Caki2 (cell line): Measurements from ENCODE around the gene CDC34. TPM values are rescaled to one million over a fixed set of nuclear protein-coding genes. Genes with fewer than 3 reads are reported as not detected.
A peak's percentile ranks its signal among the peaks of the same experiment; 100 is the strongest.
"Not testable (repeated sequence)": the region's sequence is repeated elsewhere in the genome, so short reads cannot be mapped to it uniquely, and the experiment has no call there.

Experiments
- DNase-seq: peaks from one replicate; pipeline ENCODE4 v3.0.0-alpha.2; 2015; ENCODE audit warnings: low read depth
- in situ Hi-C: cut with HindIII; loops from 2 replicates; pipeline ENCODE4 v1.10.0; 2016; ENCODE audit warnings: low sequenced_read_pairs, low pct_unique_long_range_greater_than_20kb, mixed read lengths
- total RNA-seq: library from RNA; depleted of rRNA; stranded (reverse); fragments of >200 nt; shearing (Covaris generic); gene quantifications from 2 replicates; pipeline ENCODE4 v1.2.3, GENCODE V29; 2014; ENCODE audit warnings: low replicate concordance

Gene CDC34
- total RNA-seq, 1 experiment from 2014 or later: 38.4 TPM

DNA sequence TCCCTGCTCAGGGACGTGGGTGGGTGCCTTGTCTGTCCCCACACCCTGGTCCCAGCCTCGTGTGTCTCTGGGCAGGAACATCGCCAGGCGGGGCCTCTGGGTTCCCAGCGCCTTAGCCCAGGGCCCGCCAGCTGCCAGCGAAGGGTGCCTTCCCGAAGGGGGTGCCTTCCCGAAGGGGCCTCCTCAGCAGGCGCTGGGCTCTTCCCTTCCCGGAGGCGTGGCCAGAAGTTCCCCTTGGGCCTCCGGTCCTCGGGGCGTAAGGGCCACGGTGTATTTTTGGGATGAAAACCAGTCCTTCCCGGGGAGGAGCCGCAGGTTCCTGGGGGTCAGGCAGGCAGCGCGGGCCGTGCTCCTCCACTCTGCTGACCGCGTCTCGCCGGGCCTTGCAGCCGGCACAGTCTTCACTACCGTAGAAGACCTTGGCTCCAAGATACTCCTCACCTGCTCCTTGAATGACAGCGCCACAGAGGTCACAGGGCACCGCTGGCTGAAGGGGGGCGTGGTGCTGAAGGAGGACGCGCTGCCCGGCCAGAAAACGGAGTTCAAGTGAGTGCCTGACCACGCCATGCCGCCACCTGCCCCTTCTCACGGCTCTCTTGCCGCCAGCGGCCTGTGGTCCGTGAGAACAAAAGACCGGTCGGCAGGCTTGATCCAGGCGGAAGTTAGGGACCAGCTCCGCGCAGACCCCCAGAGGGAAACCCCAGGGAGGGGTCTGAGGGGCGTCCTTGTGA lies 47.7 kb downstream of the CDC34 start:
- no peak for DNase-seq
- in situ Hi-C loops: no loop called here

DNA sequence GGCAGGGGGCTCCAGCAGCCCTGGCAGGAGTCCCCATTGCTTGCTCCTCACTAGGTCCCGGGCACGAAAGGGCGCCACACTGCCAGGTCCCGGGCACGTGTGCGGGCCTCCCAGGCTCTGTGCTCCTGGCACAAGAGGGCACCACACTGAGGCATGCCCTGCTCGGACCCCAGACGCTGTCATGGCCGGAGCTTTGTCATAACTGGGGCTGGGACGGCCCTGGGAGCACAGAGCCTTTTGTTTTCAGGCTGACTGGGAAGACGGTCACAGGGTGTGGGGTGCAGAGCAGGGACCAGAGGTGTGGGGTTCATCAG lies 48.2 kb downstream of the CDC34 start:
- DNase-seq: no peak
- in situ Hi-C loops: no loop called here

DNA sequence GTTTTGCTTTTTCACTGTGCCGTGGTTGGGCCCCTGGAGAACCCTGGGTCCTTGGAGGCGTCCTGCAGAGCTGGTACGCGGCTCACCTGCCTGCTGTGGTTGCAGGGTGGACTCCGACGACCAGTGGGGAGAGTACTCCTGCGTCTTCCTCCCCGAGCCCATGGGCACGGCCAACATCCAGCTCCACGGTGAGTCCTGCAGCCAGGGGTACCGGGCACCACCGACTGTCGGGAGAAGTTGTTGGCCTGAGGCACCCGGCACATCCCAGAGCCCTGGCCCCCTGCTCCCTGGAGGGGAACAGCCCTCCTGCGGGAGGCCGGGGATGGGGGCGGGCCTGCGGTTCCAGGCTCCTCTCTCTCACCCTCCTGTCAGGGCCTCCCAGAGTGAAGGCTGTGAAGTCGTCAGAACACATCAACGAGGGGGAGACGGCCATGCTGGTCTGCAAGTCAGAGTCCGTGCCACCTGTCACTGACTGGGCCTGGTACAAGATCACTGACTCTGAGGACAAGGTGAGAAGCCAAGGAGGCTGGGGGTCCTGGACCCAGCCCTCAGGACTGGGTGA lies 48.8 kb downstream of the CDC34 start:
- no peak for DNase-seq
- in situ Hi-C loops: no loop called here

GRCh38 chr19:581399-582111 lies 50.0 kb downstream of the CDC34 start:
- no peak for DNase-seq
- in situ Hi-C loops: no loop called here

DNA sequence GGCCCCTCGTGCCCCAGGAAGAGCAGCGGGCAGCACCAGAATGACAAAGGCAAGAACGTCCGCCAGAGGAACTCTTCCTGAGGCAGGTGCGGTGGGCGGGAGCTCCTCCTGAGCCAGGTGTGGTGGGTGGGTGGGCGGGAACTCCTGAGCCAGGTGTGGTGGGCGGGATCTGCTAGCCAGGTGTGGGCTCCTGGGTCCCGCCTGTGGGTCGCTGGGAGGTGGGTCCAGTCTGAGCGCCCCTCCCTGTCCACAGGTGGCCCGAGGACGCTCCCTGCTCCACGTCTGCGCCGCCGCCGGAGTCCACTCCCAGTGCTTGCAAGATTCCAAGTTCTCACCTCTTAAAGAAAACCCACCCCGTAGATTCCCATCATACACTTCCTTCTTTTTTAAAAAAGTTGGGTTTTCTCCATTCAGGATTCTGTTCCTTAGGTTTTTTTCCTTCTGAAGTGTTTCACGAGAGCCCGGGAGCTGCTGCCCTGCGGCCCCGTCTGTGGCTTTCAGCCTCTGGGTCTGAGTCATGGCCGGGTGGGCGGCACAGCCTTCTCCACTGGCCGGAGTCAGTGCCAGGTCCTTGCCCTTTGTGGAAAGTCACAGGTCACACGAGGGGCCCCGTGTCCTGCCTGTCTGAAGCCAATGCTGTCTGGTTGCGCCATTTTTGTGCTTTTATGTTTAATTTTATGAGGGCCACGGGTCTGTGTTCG lies 51.1 kb downstream of the CDC34 start:
- in situ Hi-C loops: no loop called here
- DNase-seq: no peak

GRCh38 chr19:583198-583967 lies 51.8 kb downstream of the CDC34 start:
- in situ Hi-C loops: no loop called here

DNA sequence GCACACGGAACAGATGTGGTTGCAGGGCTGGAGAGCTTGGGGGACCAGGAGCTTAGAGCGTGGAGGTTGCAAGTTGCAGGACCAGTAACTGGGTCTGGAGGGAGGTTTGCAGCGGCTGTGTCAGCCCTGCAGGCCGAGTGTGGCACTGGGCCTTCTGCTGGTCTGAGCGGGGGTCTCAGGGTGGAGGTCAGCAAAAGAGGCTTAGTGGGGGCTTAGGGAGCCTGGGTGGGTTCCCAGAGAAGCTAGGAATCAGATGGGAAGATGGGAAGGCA lies 52.3 kb downstream of the CDC34 start:
- in situ Hi-C loops: no loop called here
- DNase-seq: no peak

More at GRCh38 chr19:583198-583967, 51.8 kb downstream of the CDC34 start:
- no peak for DNase-seq

- no peak for DNase-seq
- in situ Hi-C loops: no loop called here
These were observed 52.9 kb downstream of the CDC34 start for GRCh38 chr19:584240-585001.

GRCh38 chr19:585146-585545 lies 53.6 kb downstream of the CDC34 start:
- DNase-seq, in situ Hi-C loops: not testable (repeated sequence)

DNA sequence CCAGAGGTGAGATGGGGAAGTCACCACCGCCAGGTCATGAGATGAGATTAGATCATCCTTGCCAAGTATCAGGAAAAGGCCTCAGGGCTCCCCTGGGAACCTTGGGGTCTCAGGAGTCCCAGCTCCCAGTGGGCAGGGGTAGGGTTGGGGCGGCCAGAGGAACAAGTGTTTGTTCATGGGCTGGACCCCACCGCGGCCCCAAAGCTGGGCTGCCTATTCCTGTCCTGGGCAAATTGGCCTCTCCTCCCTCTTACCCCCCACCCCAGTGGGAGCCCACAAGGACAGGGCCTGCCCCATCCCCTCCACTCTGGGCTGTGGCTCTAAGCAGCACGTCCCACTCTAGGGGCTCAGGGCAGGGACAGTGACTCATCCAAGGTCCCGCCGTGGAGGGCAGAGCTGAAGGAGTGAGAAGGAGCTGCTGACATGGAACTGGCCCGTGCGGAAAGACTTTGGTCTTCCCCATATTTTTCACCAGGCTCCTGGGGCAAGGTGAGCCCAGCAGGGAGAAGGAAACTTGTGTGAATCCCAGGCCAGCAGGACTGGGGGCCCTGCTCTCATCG lies 54.1 kb downstream of the CDC34 start:
- in situ Hi-C loops: no loop called here
- DNase-seq: no peak

DNA sequence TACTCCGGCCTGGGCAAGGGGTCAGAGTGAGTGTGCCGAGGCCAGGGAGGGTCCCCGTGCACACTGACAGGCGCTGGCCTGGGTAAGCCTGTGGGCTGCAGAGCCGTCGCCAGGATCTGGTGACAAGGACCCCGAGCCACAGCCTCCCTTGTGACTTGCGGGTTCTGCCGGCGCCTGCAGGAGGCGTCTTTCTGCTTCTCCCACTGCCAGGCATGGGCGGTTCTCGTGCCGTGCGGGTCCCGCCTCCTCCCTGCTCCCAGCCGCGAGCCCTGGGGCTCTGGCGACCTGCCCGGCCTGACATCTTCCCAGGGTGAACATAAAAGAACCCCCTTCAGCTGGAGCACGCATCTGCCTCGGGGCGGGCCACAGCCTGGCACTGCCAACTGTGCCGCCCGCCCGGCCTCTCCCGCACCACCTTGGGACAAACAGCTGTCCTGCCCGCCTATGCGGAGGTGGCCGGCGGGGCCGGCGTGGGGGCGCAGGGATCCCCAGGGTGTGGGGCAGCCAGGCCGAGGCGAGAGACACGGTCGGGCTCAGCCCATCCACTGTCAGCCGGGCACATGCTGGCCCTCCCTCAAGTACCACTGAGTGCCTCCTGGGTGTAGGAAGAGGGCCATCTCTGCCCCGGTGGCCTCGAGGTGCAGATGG lies 56.7 kb downstream of the CDC34 start:
- DNase-seq: peak; percentile 75
- in situ Hi-C loops: no loop called here

GRCh38 chr19:588741-589692 lies 57.5 kb downstream of the CDC34 start:
- in situ Hi-C loops: no loop called here
- no peak for DNase-seq

DNA sequence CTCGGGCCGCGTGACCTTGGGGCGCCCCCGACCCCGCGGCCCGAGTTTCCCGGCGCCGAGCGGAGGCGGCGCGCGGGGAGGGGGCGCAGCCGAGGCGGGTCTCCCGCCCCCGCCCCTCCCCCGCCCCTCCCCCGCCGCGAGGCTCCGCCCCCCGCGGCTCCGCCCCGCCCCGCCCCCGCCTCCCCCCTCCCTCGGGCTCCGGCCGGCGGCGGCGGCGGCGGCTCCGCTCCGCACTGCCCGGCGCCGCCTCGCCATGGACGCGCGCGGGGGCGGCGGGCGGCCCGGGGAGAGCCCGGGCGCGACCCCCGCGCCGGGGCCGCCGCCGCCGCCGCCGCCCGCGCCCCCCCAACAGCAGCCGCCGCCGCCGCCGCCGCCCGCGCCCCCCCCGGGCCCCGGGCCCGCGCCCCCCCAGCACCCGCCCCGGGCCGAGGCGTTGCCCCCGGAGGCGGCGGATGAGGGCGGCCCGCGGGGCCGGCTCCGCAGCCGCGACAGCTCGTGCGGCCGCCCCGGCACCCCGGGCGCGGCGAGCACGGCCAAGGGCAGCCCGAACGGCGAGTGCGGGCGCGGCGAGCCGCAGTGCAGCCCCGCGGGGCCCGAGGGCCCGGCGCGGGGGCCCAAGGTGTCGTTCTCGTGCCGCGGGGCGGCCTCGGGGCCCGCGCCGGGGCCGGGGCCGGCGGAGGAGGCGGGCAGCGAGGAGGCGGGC lies 58.3 kb downstream of the CDC34 start, which contains the start of gene HCN2:
HCN2 (plus strand) TSS at position 189 of the 703 bp plus-strand sequence; CDS start at position 254, 65 bp downstream.
- in situ Hi-C loops: no loop called here
- no peak for DNase-seq

DNA sequence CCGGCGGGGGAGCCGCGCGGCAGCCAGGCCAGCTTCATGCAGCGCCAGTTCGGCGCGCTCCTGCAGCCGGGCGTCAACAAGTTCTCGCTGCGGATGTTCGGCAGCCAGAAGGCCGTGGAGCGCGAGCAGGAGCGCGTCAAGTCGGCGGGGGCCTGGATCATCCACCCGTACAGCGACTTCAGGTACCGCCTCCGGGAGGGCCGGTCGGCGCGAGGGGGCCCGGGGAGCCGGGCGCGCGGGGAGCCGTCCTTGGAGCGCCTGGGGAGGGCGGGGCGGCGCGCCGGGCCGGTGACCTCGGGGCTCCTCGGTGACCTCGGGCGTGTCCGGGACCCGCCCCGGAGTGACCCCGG lies 58.8 kb downstream of the CDC34 start:
- DNase-seq: no peak
- in situ Hi-C loops: no loop called here

GRCh38 chr19:590750-591098 lies 59.2 kb downstream of the CDC34 start:
- in situ Hi-C loops: no loop called here
- no peak for DNase-seq
